NOMO-1 treated with dmso at 0.1 percent for 144 hours (cell line): ENCODE data around the gene OR10C1.
"Not testable (repeated sequence)": the region's sequence is repeated elsewhere in the genome, so short reads cannot be mapped to it uniquely, and the experiment has no call there.

Experiments used
- DNase-seq: peaks from one replicate; lab custom pipeline; 2025; ENCODE audit not compliant: unreplicated experiment; lab: John Stamatoyannopoulos, UW

The OR10C1 gene, protein sequence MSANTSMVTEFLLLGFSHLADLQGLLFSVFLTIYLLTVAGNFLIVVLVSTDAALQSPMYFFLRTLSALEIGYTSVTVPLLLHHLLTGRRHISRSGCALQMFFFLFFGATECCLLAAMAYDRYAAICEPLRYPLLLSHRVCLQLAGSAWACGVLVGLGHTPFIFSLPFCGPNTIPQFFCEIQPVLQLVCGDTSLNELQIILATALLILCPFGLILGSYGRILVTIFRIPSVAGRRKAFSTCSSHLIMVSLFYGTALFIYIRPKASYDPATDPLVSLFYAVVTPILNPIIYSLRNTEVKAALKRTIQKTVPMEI

DNA sequence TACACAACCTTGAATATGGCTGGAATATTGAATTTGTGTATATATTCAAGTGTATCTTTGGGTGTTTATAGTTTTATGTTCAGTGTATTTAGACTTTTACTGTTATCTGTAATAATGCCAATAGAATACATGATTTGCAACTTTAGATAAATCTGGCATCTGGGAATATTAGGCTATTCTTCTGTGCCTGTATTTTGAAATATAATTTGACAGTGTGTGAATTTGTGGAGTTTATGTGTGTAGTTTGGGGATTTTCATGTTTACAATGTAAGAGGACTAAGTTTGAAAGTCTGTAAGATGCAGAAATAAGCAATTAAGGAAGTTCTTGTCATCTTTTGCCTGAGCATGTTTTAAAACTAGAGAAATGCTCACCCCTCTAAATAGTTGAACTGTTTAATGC lies at the start of gene OR10C1:
Gene OR10C1, plus strand, starts transcription at position 301 of the 400 bp plus-strand sequence. CDS start 710 bp downstream, outside the sequence.
- no peak for DNase-seq

DNA sequence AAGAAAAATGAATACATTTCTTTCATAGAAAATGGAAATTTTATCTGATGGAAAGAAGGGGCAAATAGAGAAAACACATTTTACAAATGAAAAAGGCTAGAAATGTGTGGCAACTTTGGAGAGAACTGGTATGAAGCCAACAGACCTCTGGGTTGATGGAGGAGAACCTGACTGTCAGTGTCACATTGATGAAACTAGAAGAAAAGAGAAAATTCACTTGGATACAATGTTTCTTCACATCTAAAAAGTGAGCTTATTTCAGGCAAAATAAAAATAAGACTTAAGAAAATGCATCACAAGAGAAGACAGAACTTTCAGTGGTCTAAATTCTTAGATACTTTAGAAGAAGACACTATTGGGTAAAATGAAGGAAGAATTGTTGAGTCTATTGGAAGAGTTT lies 43.8 kb upstream of the OR10C1 start, which contains the start of gene OR12D2:
Gene OR12D2, plus strand, starts transcription at position 301 of the 400 bp plus-strand sequence. CDS start 1,069 bp downstream, outside the sequence.
- DNase-seq: no peak

DNA sequence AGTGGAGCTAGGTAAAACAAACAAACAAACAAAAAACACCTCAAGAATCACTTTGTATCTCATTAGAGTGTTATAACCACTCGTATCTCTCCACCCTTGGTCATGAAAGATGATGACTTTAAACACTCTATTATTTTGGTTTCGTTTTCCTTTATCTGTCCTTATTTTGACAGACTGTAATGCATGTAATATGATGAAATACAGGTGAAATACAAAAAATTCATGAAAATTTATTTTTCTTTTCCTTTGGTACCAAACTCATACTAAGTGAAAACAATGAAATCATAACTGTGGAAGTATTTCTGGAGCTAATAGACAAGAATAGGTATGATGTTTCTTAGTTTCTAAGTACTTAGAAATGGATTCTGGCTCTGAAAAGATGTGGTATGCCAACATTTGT lies 39.6 kb upstream of the OR10C1 start:
- no peak for DNase-seq

DNA sequence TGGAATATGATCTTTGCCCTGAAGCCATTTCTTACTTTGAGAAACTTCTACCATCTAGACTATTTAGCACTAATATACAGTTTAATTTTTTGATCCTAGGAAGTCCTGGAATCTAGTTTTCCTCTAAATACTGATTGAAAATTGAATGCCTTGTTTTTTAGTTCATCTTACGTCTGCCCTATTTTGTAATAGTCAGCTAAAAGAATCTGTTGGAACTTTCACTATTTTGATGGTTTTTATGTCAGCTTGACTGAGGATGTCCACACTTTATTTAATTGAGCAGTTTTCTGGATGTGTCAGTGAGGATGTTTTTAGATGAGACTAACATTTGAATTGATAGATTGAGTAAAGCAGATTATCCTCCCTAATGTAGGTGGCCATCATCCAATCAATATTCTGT lies 35.3 kb upstream of the OR10C1 start:
- no peak for DNase-seq

DNA sequence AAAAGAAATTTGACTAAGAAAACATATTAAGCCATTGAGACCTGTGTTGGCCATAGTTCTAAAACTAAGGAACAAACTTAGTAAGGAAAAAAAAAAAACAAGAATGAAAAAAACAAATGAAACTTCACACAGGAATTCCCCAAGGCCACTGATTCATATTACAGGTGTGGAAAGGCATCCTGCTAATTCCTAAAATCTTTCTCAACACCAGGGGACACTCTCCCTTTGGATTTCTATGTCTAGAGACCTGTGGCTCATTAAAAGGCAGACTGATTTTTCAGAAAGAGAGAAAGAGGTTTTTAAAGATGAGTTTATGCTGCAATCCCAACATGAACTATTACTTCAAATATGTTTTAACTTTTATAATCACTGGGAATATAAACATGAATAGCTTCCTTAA lies 24.5 kb upstream of the OR10C1 start, which contains the start of gene OR12D1:
Gene OR12D1, plus strand, starts transcription at position 341 of the 400 bp plus-strand sequence.
- no peak for DNase-seq

DNA sequence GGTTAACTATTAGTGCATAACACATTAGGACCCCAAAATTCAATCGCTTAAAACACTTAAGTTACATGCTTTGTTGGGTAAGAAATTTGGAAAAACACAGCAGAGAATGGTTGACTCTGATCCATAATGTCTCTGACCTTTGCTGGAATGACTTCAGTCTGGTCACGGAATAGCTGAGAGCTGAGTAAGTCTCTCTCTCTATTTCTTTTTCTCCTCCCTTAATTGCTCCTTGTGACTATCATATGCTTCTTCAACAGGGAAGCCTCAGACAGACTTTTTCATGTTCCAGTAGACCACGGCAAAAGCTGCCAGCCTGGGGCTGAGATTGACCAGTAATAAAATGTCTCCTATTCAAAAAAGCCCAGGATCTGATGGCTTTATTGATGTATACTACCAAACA lies 19.6 kb upstream of the OR10C1 start:
- no peak for DNase-seq

DNA sequence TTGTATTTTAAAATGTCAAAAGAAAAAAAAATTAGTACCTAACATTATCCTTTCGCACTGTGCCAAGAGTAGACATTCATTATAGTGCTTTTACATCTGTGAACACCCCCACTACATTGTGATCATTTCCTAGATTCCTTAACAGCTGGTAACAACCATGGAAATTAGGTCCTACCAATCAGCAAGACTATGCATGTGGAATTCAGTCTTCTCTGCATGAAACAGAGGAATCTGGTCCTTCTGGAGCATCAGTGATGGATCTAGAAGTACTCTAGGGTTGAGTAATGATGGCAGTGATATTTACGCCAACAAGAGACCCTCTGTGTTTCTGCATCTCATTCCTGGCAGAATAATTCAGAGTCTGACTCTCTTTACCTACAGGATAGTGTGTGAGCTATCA lies 14.9 kb upstream of the OR10C1 start:
- DNase-seq: no peak

DNA sequence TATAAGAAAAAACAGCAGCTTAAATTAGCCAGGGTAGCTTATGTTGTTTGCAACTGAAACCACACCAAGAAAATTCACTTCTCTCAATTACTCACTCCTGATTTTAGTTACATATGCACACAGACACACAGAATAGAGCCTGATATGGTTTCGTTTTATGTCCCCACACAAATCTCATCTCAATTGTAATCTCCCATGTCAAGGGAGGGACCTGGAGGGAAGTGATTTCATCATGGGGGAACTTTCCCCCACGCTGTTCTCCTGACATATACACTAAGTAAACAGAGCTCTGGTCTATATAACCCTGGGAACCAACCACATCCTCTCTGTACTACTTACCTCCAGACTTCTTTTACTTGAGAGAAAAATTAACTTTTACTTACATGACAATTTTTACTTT lies 14.5 kb upstream of the OR10C1 start:
- no peak for DNase-seq

DNA sequence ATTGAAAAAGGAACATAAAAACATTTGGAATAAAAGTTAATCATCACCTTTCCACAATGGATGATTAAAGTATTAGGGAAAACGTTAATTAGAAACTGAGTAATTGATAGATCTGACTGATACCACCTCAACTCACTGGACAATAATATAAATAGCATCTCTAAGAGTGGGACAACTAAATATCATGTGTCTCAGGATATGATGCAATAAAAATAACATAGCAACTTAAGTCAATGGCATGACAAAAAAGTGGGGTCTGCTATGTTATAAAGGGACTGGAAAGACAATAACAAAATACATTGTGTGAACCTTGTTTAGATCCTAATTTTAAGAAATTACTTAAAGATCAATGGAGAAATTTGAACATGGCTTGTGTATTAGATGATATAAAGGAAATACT lies 14.0 kb upstream of the OR10C1 start:
- no peak for DNase-seq

DNA sequence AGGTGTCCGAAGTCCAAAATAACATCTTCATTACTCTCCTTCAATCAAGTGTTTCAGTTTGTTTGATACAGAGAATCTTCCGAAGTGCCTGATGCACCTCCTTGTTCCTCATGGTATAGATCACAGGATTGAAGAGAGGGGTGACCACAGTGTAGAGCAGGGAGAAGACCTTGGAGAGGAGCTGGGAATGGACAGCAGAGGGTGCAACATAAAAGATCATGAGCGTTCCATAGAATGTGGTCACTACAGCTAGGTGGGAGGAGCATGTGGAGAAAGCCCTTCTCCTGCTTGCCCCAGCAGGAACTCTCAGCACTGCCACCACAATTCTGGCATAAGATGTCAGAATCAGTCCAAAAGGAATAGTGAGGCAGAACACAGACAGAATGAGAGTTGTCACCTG lies 12.5 kb upstream of the OR10C1 start:
- DNase-seq: no peak

DNA sequence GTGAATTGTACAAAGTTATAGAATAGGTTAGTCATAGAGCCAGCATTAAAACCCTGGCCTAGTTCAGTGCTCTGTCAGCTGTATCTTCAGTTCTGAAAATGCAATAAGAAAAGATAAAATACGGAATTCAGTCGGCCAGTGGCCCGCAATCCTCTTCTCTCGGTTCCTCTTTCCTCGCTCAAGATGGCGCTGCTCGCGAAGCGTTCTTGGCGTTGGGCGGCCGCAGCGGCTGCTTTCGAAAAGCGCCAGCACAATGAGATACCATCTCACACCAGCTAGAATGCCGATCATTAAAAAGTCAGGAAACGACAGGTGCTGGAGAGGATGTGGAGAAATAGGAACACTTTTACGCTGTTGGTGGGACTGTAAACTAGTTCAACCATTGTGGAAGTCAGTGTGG lies 2.4 kb upstream of the OR10C1 start:
- not testable (repeated sequence) for DNase-seq

DNA sequence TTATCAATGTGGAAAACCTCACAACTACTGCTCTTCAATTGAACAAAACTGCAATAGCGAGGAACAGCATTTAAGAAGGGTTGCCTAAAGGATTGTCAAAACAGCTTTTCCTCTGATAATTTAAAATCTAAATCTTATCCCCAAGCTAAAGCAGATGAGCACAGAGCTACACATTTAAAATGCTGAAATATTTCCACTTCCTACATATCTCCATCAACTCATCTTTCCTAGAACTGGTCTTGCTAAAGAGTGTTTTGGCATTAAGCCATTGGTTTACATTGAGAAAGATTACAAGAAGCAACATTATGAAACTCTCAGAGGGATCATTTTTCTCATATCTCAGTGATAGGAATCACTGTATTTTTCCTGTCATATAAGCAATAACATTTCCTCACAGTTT lies 3.6 kb downstream of the OR10C1 start:
- no peak for DNase-seq

DNA sequence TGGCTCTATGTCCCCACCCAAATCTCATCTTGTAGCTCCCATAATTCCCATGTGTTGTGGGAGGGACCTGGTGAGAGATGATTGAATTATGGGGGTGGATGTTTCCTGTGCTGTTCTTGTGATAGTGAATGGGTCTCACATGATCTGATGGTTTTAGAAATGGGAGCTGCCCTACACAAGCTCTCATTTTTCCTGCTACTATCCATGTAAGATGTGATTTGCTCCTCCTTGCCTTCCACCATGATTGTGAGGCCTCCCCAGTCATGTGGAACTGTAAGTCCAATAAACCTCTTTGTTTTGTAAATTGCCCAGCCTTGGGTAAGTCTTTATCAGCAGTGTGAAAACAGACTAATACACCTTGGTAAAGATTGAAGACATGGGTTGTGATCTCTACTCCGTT lies 4.9 kb downstream of the OR10C1 start:
- DNase-seq: not testable (repeated sequence)

DNA sequence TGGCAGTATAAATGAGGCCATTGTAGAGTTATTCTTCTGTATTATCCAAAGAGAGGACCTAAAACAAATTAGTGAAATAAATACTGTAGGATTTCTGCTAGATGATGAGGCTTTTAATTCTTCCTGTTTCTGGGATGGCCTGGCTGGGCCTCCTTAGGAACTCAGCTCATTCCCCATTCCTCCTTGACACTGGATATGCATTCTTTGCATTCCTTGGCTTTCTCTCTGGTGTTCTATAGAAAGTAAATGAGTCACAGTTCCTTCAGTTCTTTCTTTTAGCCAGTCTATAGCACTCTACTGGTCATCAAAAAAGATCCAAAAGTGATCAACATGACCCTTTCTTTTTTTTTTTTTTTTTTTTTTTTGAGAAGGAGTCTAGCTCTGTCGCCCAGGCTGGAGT lies 8.6 kb downstream of the OR10C1 start:
- DNase-seq: no peak

DNA sequence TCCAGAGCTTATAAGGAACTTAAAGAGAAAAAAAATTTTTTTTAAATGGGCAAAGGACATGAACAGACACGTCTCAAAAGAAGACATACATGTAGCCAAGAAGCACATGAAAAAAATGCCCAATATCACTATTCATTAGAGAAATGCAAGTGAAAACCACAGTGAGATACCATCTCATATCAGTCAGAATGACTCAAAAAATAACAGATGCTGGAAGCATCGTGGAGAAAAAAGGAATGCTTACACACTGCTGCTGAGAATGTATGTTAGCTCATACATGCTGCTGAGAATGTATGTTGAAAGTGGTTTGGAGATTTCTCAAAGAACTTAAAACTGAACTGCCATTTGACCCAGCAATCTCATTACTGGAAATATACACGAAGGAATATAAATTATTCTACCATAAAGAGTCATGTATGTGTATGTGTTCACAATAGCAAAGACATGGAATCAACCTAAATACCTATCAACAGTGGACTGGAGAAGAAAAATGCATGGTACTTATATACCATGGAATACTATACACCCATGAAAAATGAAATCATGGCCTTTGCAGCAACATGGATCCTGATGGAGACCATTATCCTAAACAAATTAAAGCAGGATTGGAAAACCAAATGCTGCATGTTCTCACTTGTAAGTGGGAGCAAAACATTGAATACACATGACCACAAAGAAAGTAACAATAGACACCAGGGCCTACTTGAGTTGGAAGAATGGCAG lies 12.5 kb downstream of the OR10C1 start:
- no peak for DNase-seq

DNA sequence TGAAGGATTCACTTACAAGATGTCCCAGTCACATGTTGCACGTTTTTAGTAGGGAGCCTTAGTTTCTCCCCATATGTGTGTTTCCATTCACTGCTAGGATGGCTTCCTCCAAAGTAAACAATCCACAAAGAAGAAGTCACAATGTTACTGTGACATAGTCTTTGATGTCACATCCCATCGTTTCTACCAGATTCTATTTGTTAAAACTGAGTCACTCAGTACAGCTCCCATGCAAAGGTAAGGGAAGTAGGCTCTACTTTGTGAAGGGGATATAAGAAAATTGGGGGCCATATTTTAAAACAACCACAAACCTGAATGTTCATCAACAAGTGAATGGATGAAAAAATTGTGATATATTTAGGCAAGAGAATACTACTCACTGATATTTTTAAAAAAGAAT lies 17.9 kb downstream of the OR10C1 start, which contains the start of the genes OR11A1 and OR2H1:
Gene OR11A1, minus strand, starts transcription at position 101 of the 400 bp plus-strand sequence. CDS start 29,430 bp downstream, outside the sequence.
Gene OR2H1, plus strand, starts transcription at position 185 of the 400 bp plus-strand sequence. CDS start 4,615 bp downstream, outside the sequence.
- no peak for DNase-seq

DNA sequence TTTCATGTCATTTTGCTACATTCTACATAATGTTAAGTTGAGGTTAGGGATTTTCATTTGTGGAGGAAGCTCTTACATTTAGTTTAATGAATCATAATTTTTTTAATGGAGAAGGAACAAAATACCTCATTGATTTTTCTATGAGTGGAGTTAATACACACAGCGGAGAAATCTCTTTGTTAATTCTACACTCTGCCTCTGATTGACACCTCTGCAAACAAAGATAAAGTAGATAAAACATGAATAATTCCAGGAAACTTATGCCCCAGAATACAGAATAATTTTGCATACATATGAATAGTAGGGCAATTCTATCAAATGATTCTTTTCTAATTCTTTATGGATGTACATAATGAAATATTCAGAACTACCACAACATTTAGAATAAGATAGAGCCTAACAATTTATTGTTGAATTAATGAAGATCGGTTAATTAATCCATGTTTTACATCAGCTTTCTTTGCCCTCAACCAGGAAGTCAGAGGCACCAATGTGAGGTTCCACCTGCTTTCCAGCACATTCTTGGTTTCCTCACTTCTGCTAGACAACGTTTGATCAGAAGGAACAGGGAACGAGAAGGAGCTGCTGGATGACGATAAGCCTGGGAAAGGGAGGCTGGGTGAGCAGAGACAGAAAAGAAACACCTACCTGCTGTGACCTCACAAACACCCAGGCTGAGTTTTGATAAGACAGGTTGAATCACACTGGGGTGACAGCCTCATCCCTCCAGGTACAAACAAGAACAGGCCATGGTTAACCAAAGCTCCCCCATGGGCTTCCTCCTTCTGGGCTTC lies 22.1 kb downstream of the OR10C1 start:
- no peak for DNase-seq

DNA sequence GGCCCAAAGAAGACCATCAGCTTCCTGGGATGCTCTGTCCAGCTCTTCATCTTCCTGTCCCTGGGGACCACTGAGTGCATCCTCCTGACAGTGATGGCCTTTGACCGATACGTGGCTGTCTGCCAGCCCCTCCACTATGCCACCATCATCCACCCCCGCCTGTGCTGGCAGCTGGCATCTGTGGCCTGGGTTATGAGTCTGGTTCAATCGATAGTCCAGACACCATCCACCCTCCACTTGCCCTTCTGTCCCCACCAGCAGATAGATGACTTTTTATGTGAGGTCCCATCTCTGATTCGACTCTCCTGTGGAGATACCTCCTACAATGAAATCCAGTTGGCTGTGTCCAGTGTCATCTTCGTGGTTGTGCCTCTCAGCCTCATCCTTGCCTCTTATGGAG lies 22.9 kb downstream of the OR10C1 start:
- DNase-seq: no peak

DNA sequence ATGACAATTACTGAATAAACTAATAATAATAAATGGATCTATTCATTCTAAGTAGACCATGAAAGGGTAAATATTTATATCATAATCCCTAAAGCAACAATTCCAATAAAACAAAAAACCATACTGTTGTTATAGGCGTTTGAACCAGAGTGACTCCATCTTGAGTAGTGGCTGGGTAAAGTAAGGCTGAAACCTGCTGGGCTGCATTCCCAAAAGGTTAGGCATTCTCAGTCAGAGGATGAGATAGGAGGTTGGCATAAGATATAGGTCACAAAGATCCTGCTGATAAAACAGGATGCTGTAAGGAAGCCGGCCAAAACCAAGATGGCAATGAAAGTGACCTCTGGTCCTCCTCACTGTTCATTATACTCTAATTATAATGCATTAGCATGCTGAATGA lies 26.2 kb downstream of the OR10C1 start:
- no peak for DNase-seq

DNA sequence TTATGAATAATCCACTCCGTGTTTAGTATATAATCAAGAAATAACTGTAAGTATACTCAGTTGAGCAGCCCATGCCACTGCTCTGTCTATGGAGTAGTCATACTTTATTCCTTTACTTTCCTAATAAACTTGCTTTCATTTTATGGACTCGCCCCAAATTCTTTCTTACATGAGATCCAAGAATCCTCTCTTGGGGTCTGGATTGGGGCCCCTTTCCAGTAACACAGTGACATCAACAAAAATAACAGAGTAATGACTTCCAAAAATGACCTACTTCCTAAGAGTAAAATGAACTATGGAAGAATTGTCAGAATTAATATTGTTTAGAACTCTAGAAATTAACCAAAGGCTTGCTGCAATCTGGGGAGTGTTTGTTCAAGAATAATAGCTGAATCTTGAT lies 26.7 kb downstream of the OR10C1 start:
- DNase-seq: no peak

DNA sequence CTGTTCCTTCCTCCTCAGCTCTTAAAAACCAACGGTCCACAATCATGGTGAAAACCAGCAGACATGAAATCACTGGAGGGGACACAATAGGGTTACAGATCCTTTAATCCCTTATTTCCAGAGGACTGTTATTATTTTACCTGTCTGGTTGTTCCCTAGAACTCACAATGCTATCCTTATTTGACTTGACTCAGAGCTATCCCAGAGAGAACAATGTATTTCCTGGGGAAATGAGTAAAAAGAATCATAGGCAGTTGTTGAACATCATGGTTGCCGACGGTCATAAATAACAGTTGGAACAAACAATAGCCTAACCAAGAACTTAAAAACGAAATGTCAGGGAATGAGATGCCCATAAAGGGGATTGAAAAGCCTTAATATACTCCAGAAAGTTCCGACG lies 27.1 kb downstream of the OR10C1 start:
- DNase-seq: no peak
